Measurements from ENCODE around the gene EME2. TPM values are rescaled to one million over a fixed set of nuclear protein-coding genes. Genes with fewer than 3 reads are reported as not detected.

EME2 gene
- total RNA-seq, 2 donors from 2014 or later, result 3.5 to 5.0 TPM

GRCh38 chr16:1788095-1788707 is 15.6 kb downstream of the EME2 start:
- peaks cover 23% of the 10 kb centered on the region for H3K36me3 ChIP-seq
- no peak for DNase-seq (ENCODE audit: low spot score)
- no peak overlapping the region for H3K27ac ChIP-seq
- H3K9me3 ChIP-seq, result no peaks in the 10 kb centered on the region
- TF ChIP-seq CTCF (IDR thresholded peaks at IDR 0.05), result no peak
- peaks cover 0 to 24% of the 10 kb centered on the region in 2 donors for H3K4me1 ChIP-seq
- no peak overlapping the region for H3K4me3 ChIP-seq
- H3K27me3 ChIP-seq, result no peaks in the 10 kb centered on the region

GRCh38 chr16:1788708-1789100 is 16.1 kb downstream of the EME2 start:
- Histone ChIP-seq H3K27me3 (no peaks in the 10 kb centered on the region), H3K4me1 (peaks cover 0 to 19% of the 10 kb centered on the region in 2 donors), H3K27ac (no peak overlapping the region), H3K9me3 (no peaks in the 10 kb centered on the region), H3K4me3 (no peak overlapping the region), H3K36me3 (peaks cover 23% of the 10 kb centered on the region)
- no peak for DNase-seq (ENCODE audit: low spot score)
- TF ChIP-seq CTCF (IDR thresholded peaks at IDR 0.05), result no peak

GRCh38 chr16:1789643-1790045 is 17.0 kb downstream of the EME2 start:
- H3K9me3 ChIP-seq, result no peaks in the 10 kb centered on the region
- H3K27me3 ChIP-seq, result no peaks in the 10 kb centered on the region
- H3K27ac ChIP-seq, result no peak overlapping the region
- DNase-seq (ENCODE audit: low spot score), result no peak
- no peak overlapping the region for H3K4me3 ChIP-seq
- H3K4me1 ChIP-seq, result peaks cover 0 to 10% of the 10 kb centered on the region in 2 donors
- TF ChIP-seq CTCF (IDR thresholded peaks at IDR 0.05), result no peak
- H3K36me3 ChIP-seq, result peaks cover 23% of the 10 kb centered on the region

- no peak overlapping the region for H3K27ac ChIP-seq
- no peaks in the 10 kb centered on the region for H3K9me3 ChIP-seq
- H3K4me3 ChIP-seq, result no peak overlapping the region
- no peak for DNase-seq (ENCODE audit: low spot score)
- peaks cover 23% of the 10 kb centered on the region for H3K36me3 ChIP-seq
- no peaks in the 10 kb centered on the region for H3K27me3 ChIP-seq
- H3K4me1 ChIP-seq, result peaks cover 0 to 5% of the 10 kb centered on the region in 2 donors
- TF ChIP-seq CTCF (IDR thresholded peaks at IDR 0.05), result no peak
These were observed 17.6 kb downstream of the EME2 start for GRCh38 chr16:1790261-1790610.

- no peaks in the 10 kb centered on the region for H3K9me3 ChIP-seq
- H3K27me3 ChIP-seq, result no peaks in the 10 kb centered on the region
- no peak for DNase-seq (ENCODE audit: low spot score)
- peaks cover 0 to under 1% of the 10 kb centered on the region in 2 donors for H3K4me1 ChIP-seq
- no peak for TF ChIP-seq CTCF (IDR thresholded peaks at IDR 0.05)
- no peak overlapping the region for H3K4me3 ChIP-seq
- no peak overlapping the region for H3K27ac ChIP-seq
- H3K36me3 ChIP-seq, result peaks cover 23% of the 10 kb centered on the region
These were observed 18.1 kb downstream of the EME2 start for GRCh38 chr16:1790611-1791255.
